Activated CD4-positive, alpha-beta T cell treated with anti-CD3 and anti-CD28 coated beads for 24 hours (primary cell): ENCODE results near the gene TBC1D7.

ENCODE experiments used
- DNase-seq, 2 donors: peaks; one replicate each; pipeline ENCODE4 v3.0.0-alpha.2; 2020; ENCODE audit warnings: low read depth in 2 of 2

The TBC1D7 gene

GRCh38 chr6:13328076-13328874, at the start of gene TBC1D7:
Gene TBC1D7, minus strand, starts transcription at chr6:13328537. Its CDS starts 1,639 bp downstream, at chr6:13326898.
- DNase-seq = peak; percentile 88 to 90

- DNase-seq = no peak
Observed at GRCh38 chr6:13377054-13377758, 48.9 kb upstream of the TBC1D7 start.

- peak; percentile 23 to 37 for DNase-seq
Observed at GRCh38 chr6:13375360-13375878, 47.1 kb upstream of the TBC1D7 start.

GRCh38 chr6:13373919-13374318, 45.6 kb upstream of the TBC1D7 start:
- DNase-seq = no peak

GRCh38 chr6:13373488-13373886, 45.1 kb upstream of the TBC1D7 start:
- DNase-seq = no peak

GRCh38 chr6:13372688-13373487, 44.6 kb upstream of the TBC1D7 start:
- DNase-seq = no peak

GRCh38 chr6:13372076-13372475, 43.7 kb upstream of the TBC1D7 start:
- DNase-seq = no peak

GRCh38 chr6:13371421-13372072, 43.2 kb upstream of the TBC1D7 start:
- DNase-seq = no peak

- DNase-seq = no peak
Observed at GRCh38 chr6:13370623-13371022, 42.3 kb upstream of the TBC1D7 start.

- DNase-seq = no peak
Observed at GRCh38 chr6:13369591-13369990, 41.3 kb upstream of the TBC1D7 start.

- DNase-seq = no peak
Observed at GRCh38 chr6:13368731-13369115, 40.4 kb upstream of the TBC1D7 start.

GRCh38 chr6:13368079-13368730, 39.9 kb upstream of the TBC1D7 start:
- DNase-seq = no peak

- no peak for DNase-seq
Observed at GRCh38 chr6:13367396-13367795, 39.1 kb upstream of the TBC1D7 start.

- DNase-seq = no peak
Observed at GRCh38 chr6:13365320-13365719, 37.0 kb upstream of the TBC1D7 start.

GRCh38 chr6:13364842-13365241, 36.5 kb upstream of the TBC1D7 start:
- no peak for DNase-seq

- no peak for DNase-seq
Observed at GRCh38 chr6:13362412-13362811, 34.1 kb upstream of the TBC1D7 start.

- no peak for DNase-seq
Observed at GRCh38 chr6:13360671-13361540, 32.6 kb upstream of the TBC1D7 start.

GRCh38 chr6:13359287-13359686, 30.9 kb upstream of the TBC1D7 start:
- DNase-seq = no peak

GRCh38 chr6:13358511-13358910, 30.2 kb upstream of the TBC1D7 start:
- DNase-seq = no peak

- no peak for DNase-seq
Observed at GRCh38 chr6:13357551-13358075, 29.3 kb upstream of the TBC1D7 start.
